ENCODE measurements around the gene FAM120AOS.

FAM120AOS gene

GRCh38 chr9:93453047-93453914 is at the start of gene FAM120AOS:
FAM120AOS (minus strand) TSS chr9:93453581; CDS start chr9:93452709, 872 bp downstream.
- H3K27me3 Mint-ChIP-seq (ENCODE audit: low read depth, poor library complexity): no peaks in the 10 kb centered on the region
- H3K36me3 Mint-ChIP-seq (ENCODE audit: low read depth): peaks cover 35% of the 10 kb centered on the region
- peak within 1 kb of the TSS; percentile 79 for H3K27ac Mint-ChIP-seq
- peak within 1 kb of the TSS; percentile 97 for H3K4me3 Mint-ChIP-seq
- no peaks in the 10 kb centered on the region for H3K9me3 Mint-ChIP-seq
- peak; percentile 84 for DNase-seq
- TF ChIP-seq, protein P1, sequence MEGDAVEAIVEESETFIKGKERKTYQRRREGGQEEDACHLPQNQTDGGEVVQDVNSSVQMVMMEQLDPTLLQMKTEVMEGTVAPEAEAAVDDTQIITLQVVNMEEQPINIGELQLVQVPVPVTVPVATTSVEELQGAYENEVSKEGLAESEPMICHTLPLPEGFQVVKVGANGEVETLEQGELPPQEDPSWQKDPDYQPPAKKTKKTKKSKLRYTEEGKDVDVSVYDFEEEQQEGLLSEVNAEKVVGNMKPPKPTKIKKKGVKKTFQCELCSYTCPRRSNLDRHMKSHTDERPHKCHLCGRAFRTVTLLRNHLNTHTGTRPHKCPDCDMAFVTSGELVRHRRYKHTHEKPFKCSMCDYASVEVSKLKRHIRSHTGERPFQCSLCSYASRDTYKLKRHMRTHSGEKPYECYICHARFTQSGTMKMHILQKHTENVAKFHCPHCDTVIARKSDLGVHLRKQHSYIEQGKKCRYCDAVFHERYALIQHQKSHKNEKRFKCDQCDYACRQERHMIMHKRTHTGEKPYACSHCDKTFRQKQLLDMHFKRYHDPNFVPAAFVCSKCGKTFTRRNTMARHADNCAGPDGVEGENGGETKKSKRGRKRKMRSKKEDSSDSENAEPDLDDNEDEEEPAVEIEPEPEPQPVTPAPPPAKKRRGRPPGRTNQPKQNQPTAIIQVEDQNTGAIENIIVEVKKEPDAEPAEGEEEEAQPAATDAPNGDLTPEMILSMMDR (IDR thresholded peaks at IDR 0.05): no peak
- peaks cover 46% of the 10 kb centered on the region for H3K4me1 Mint-ChIP-seq

GRCh38 chr9:93501406-93501805 is 48.0 kb upstream of the FAM120AOS start:
- TF ChIP-seq, protein P1 (IDR thresholded peaks at IDR 0.05): no peak
- H3K27ac Mint-ChIP-seq: no peak overlapping the region
- no peak for DNase-seq
- no peaks in the 10 kb centered on the region for H3K9me3 Mint-ChIP-seq
- H3K27me3 Mint-ChIP-seq (ENCODE audit: low read depth, poor library complexity): no peaks in the 10 kb centered on the region
- peaks cover 77% of the 10 kb centered on the region for H3K36me3 Mint-ChIP-seq (ENCODE audit: low read depth)
- H3K4me3 Mint-ChIP-seq: no peak overlapping the region
- peaks cover 10% of the 10 kb centered on the region for H3K4me1 Mint-ChIP-seq

DNA sequence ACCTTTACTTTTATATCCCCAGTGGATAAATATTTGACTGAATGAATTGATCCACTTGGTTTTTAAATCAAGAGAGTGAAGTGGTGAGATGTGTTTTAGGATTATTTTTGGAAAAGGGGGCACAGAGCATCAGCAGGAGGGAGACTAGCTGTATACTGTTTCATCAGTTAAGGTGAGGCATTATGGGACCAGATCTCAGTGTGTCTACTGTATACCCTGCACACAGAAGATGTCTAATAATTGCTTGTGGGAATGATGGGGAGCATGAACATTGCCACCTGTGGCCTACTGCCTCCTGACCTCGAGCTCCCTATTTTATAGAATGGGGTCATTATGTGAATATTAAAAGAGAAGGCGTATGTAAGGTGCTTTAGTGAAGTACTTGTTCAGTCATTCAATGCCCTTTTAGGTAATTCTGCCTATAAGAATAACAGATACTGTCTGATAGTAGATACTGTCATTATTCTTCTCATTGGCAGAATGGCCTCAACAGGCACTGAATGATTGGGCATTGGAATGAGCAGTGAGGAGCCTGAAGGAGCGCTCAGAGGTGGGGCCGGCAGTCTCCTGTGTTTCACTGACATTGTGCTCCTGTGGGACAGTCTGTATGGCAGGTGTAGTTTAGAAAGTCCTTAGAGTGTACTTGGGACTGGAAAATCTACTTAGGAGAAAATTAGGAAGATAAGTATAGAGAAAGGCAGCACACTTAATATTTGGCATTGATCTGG is 47.4 kb upstream of the FAM120AOS start:
- Mint-ChIP-seq H3K9me3 (no peaks in the 10 kb centered on the region), H3K27me3 (ENCODE audit: low read depth, poor library complexity) (no peaks in the 10 kb centered on the region), H3K4me3 (no peak overlapping the region), H3K36me3 (ENCODE audit: low read depth) (peaks cover 79% of the 10 kb centered on the region), H3K27ac (peak overlapping the region; percentile 82), H3K4me1 (peaks cover 6% of the 10 kb centered on the region)
- TF ChIP-seq, protein P1 (IDR thresholded peaks at IDR 0.05): no peak
- DNase-seq: no peak

GRCh38 chr9:93496285-93496684 is 42.9 kb upstream of the FAM120AOS start:
- no peak for DNase-seq
- H3K27me3 Mint-ChIP-seq (ENCODE audit: low read depth, poor library complexity): no peaks in the 10 kb centered on the region
- peaks cover 14% of the 10 kb centered on the region for H3K4me1 Mint-ChIP-seq
- TF ChIP-seq, protein P1 (IDR thresholded peaks at IDR 0.05): no peak
- H3K9me3 Mint-ChIP-seq: no peaks in the 10 kb centered on the region
- H3K27ac Mint-ChIP-seq: no peak overlapping the region
- no peak overlapping the region for H3K4me3 Mint-ChIP-seq
- peaks cover 65% of the 10 kb centered on the region for H3K36me3 Mint-ChIP-seq (ENCODE audit: low read depth)

GRCh38 chr9:93493949-93494348 is 40.6 kb upstream of the FAM120AOS start:
- no peak for DNase-seq
- Mint-ChIP-seq H3K27me3 (ENCODE audit: low read depth, poor library complexity) (no peaks in the 10 kb centered on the region), H3K27ac (no peak overlapping the region), H3K36me3 (ENCODE audit: low read depth) (peaks cover 47% of the 10 kb centered on the region), H3K9me3 (no peaks in the 10 kb centered on the region), H3K4me1 (peaks cover 17% of the 10 kb centered on the region), H3K4me3 (no peak overlapping the region)
- TF ChIP-seq, protein P1 (IDR thresholded peaks at IDR 0.05): no peak
